GM21723 (cell line): ENCODE measurements around the gene CNBD2.
"Not testable (repeated sequence)": the region's sequence is repeated elsewhere in the genome, so short reads cannot be mapped to it uniquely, and the experiment has no call there.

Experiments used
- ATAC-seq: cut with Tn5 transposase; IDR thresholded peaks from one replicate; pipeline ENCODE4 v1.9.1; 2021; ENCODE audit warnings: mild to moderate bottlenecking, moderate library complexity; ENCODE audit not compliant: unreplicated experiment

Gene CNBD2

DNA sequence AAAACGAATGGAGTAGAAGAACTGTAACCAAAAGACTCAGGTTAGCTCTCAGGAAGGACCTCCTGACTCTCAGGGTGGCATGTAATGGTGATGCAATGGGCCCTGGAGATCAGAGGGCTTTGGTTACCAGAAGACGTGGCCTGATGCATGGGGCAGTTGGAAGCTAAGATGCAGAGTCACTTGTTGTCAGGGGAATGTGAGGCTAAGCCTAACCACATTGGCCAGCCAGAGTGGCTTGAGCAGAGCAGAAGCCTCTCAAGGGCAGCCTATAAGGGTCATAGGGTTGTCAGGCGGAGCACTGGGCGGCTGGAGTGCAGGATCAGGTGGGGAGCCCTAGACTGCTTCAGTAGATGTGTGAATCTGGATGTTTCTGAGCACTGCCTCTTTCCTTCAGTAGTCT, 5.9 kb downstream of the CNBD2 start:
- ATAC-seq, result no peak

DNA sequence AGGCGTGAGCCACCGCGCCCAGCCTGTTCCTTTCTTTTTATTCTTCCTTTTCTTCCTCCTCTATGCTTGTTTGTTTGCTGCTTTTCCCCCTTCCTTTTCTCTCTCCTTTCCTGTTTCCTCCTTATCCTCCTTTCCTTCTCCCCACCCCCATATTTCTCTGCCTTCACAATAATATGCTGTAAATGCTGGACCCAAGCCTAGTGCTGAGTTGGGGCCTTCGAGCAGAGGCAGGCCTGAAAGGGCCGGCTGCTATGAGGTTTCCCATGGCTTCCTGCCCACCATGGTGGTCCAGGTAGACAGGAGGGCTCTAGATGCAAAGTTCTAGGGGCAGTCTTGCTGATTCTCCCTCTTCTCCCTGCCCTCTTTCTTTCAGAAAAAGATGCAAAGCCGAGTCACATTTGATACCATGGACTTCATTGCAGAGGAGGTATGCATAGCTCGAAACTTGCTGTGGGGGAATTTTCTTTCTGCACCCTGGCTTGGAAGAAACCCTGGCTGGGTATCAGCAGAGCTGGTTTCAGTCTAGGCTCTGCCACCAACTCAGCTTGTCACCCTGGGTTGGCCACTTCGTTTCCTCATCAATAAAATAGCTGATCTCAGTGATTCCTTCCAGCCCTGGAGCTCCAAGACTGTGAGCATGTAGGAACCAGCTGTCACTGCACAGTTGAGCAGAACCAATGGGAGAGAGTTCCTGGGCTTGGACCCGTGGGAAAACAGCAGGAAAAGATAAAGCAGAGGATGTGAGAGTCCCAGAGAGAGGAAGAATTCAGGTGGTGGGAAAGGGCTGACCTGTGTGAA, 7.4 kb downstream of the CNBD2 start:
- ATAC-seq, result no peak

DNA sequence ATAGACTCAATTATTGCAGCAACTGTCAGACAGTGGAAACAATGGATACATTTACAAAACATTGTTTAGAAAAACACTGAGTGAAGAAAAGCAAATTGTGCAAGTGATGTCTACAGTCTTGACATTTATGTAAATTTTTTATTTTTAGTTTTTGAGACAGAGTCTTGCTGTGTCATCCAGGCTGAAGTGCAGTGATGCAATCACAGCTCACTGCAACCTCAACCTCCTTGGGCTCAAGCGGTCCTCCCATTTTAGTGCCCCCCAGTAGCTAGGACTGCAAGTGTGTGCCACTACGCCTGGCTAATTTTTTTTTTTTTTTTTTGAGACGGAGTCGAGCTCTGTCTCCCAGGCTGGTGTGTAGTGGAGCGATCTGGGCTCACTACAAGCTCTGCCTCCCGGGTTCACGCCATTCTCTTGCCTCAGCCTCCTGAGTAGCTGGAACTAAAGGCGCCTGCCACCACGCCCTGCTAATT, 9.7 kb downstream of the CNBD2 start:
- ATAC-seq, result no peak

DNA sequence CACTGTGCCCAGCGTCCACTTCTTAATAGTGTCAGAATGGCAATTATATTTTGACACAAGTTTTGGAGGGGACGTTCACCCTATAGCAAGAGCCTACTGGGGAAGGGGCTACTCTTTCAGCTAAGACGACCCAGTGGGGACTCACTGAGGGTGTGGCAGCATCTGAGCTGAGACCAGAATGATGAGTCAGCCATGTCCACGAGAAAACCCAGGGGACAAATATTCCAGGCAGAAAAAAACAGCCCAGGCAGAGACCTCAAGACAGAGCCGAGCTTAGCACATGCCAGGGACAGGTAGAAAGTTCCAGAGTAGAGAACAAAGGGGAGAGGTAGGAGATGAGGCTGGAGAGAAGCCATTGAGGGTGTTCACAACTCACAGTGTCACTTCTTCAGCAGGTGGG, 11.2 kb downstream of the CNBD2 start:
- ATAC-seq, result no peak

DNA sequence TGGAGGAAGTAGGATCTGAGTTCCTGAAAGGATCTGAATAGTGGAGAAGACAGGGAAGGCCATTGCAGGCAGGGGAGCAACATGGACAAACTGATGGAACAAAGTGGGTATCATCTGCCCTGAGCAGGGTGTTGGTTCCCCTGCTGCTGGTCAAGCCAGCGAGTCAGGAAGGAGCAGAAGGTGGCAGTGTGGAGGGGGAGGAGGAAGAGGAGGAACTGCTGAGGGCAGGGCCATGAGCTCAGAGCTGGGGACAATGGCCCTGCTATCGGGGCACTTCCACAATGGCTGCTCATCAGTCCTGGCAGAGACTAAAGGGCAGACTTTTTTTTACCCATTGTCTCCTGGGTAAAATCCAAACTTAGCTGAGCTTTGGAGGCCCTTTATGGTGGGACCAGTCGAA, 13.6 kb downstream of the CNBD2 start:
- ATAC-seq, result no peak

DNA sequence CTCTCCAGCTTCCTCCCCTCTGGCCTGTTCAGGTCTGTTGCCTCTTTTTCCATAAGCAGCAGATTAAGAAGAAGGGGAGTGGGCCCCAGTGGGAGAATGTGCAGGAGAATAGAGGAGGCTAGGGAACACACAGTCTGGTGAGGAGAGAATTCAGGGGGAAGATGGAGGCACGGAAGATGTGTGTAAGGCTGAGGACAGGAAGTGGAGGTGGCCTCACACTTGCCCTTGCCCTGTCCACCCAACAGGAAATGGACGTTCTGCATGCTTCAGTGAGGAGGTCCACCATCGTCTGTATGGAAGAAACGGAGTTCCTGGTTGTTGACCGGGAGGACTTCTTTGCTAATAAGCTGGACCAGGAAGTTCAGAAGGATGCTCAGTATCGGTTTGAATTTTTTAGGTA, 16.0 kb downstream of the CNBD2 start:
- ATAC-seq, result no peak

DNA sequence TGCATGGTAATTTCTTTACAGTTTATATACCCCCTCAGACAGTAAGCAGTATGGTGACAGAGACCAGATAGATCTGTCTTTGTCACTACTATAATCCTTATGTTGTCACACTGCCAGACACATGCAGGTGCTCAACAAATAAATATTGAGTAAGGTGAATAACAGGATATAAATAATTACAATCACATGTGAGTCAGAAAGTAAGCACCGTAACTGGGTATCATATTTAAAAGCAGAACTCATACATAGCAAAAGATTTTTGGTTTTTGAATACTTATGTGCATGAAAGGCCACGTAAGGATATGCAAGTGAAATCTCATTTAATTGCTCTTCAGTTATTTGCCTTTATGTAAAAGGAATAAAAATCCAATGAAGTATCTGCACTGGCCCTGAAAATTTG, 17.4 kb downstream of the CNBD2 start:
- ATAC-seq, result no peak

DNA sequence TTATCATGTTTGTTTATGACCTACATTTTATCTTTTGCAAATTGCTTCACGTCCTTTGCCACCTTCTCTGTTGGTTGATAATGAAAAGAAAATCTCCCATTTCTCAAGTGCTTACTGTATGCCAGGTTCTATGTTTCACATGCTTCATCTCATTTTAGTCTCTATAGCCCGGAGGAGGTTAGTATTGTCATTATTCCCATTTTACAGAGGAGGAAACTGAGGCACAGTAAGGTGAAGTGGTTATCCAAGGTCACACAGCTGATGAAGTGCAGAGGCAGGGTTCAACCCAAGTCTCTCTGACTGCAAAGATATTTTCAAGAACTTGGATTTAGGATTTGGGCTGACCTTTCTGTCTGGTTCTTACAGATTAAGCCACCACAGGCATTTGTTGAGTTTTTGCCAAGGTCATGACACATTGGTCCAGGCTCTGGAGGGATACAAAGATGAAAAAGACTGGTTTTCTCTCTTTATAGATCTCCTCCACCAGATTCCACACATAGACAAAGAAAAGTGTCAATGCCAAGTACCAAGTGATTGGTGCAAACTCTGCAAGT, 20.6 kb downstream of the CNBD2 start:
- ATAC-seq, result no peak

DNA sequence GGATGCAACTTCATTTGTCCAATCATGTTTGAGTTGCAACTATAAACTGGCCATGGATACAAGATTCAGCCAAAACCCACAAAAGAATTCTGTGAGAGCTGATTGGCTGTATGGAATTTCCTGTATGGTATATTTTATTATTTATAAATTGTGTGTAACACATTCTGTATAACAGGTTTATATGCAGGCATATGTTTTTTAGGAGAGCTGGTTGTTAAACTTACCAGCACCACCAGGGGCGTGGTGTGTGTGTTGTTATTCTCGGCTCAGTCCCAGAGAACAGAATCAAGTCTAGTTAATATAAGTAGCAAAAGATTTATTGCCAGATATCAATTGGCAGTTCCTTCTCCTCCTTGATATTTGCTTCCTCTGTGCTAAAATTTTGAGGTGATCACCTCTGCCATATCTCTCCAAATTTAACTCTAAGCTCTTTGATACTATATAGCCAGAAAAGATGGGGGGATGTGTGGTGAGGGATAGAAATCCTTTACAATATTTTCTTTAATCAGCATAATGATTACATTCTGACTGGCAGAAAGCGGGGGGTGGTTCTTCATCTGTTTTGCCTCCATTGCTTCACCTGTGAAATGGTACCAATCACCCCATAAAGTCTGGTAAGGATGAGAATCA, 22.9 kb downstream of the CNBD2 start:
- no peak for ATAC-seq

DNA sequence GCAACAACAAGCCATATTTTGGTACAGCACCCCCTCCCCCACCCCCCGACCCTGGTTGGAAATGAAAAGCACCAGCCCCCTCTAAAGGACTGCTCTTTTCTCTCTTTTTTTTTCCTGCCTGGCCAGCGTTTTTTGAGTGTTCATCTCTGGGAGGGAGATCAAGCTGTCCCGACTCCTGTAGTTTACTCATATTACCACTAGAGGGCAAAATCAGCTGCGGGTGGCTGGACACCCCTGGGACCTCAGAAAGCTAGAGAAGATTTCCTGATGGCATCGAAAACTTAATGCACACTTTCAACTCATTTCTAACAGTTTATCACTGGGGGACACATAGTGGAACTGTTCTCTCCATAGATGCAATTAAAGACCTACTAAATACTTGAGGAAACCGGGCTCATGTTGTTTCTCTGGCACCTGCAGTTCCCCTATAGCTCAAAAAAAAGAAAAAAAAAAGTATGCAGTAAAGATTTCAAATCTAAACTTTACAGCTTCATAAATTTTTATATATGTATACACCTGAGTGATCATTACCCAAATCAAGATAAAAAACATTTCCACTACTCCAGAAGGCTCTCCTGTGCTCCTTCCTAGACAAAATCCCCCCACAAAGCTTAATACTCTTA, 24.4 kb downstream of the CNBD2 start:
- ATAC-seq, result no peak

DNA sequence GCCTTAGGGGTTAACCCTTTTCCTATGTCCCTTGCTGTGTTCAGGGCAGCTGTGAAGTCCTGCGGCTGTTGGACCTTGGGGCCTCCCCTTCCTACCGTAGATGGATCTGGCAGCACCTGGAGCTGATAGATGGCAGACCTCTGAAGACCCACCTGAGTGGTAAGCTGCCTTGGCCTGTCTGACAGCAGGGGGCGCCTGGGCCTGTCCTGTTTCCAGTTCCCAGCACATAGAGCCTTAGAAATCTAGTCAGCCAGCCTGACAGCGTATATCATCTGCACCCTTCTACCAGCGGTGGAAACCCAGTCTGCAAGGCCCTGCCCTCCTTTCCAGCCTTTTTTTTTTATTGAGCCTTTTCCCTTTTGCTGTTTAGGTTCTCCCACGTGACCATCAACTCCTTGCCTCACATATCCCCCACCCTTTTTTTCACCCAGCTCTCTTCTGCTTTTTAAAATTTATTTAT, 26.6 kb downstream of the CNBD2 start:
- no peak for ATAC-seq

DNA sequence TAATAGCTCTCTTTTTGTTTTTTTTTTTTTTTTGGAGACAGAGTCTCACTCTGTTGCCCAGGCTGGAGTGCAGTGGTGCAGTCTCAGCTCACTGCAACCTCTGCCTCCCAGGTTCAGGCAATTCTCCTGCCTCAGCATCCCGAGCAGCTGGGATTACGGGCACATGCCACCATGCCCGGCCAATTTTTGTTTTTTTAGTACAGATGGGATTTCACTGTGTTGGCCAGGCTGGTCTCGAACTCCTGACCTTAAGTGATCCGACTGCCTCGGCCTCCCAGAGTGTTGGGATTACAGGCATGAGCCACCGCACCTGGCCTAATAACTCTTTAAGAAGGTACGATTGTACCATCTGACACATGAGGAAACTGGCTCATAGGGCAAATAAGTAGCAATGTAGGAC, 28.1 kb downstream of the CNBD2 start:
- ATAC-seq, result not testable (repeated sequence)

DNA sequence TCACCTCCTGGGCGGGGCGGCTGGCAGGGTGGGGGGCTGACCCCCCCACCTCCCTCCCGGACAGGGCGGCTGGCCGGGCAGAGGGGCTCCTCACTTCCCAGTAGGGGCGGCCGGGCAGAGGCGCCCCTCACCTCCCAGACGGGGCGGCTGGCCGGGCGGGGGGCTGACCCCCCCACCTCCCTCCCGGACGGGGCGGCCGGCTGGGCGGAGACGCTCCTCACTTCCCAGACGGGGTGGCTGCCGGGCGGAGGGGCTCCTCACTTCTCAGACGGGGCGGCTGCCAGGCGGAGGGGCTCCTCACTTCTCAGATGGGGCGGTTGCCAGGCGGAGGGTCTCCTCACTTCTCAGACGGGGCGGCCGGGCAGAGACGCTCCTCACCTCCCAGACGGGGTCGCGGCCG, 32.9 kb downstream of the CNBD2 start:
- not testable (repeated sequence) for ATAC-seq

DNA sequence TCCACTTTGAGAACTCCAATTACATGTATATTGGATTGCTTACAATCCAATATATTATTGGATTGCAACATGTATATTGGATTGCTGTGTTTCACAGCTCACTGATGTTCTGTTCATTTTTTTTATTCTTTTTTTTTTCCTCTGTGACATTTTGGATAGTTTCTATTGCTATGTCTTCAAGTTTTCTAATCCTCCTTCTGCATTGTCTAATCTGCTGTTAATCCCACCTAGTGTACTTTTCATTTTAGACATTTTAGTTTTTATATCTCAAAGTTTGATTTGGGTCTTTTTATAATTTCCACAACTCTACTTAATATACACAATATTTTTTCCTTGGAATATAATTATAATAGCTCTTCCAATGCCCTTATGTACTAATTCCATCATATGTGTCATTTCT, 34.5 kb downstream of the CNBD2 start:
- ATAC-seq, result no peak

DNA sequence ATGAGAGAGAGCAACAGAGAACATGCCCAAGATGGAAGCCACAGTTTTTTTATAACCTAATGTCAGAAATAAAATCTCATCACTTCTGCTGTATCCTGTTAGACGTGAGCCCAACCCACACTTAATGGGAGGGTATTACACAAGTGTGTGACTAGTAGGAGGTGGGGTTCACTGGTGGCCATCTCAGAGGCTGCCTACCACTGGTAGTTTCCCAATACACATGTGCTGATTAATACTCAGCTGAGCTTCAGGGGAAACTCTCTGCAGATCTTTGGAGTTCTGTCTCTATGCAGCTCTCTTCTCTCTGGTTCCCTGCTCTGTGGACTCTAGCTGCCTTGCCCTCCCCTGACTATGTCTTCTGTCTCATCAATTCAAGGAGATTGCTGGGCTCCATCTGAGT, 35.7 kb downstream of the CNBD2 start:
- ATAC-seq, result no peak

DNA sequence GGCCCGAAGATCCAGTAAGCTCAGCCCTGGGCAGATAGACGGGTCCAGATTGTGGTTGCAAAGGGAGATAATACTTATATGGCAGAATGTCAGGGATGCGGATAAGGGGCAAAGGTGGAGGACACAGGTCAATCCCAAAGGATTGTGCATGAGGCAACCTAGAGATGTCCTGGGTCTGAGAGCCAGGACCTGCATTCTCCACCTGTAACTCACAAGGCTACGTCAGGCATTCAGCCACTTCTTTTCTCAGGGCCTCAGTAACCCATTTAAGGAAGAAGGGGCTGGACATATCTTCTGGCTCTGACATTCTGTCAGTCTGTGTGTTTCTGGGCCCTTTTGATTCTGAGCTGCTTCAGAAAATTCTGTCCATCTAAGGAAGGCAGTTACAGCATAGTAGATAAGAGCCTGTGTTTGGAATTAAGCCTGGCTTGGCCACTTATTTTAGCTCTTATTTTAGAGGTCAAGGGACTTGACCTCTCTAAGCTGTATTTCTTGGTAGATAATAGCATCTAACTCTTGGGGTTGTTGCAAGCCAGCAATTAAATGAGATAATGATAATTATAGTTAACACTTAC, 40.2 kb downstream of the CNBD2 start:
- no peak for ATAC-seq

DNA sequence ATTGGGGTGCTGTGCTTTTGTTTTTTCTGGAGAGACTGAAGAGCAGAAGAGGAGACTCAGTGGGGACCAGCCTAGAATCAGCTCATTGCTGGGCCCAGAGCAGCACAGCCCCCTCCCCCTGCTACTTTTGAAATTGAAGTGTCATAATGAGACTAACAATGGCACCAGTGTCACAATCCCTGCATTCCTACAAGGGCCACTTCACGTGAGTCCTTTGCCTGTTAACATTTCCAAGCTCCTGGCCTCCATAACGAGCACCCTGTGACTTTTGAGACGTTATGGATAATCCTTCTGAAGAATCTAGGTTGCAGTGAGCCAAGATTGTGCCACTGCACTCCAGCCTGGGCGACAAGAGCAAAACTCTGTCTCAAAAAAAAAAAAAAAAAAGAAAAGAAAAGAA, 41.7 kb downstream of the CNBD2 start:
- ATAC-seq, result no peak

DNA sequence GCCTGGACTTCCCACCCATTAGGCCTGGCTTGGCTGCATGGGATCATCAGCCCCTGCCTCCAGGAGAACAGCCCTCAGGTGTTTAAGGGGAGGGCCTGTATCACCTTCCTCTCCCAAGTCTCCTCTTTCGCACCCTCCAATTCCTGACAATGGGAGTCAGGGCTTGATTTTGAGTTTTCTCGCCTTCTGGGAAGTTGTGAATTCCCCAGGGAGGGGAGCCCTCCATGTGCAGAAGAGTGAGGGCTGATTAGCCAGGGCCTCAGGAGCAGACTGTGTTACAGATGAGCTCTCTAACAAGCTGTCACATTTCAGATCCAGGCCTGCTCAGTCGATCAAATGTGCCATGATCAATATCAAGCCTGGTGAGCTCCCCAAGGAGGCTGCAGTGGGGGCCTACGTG, 42.4 kb downstream of the CNBD2 start:
- ATAC-seq, result no peak

DNA sequence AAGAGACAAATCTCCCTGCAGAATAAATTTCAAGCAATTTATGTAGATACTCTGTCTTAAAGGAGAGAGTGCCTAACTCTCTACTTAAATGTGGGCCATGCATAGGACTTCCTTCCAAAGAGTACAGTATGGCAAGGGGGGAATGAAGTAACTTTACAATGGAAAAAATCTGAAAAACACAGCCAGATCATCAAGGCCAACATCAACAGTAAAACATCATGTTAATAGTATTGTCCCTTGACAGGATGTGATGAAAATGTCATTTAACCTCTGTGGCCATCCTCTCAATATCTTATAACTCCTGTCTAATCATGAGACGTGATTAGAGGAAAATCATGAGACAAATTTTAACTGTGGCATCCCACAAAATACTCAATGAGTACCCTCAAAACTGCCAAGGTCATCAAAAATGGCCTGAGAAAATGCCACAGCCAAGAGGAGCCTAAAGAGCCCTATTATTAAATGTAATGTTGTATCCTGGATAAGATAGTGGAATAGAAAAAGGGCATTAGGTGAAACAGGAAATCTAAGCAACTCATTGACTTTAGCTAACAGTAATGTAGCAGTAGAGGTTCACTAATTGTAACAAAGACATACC, 47.5 kb downstream of the CNBD2 start:
- ATAC-seq, result no peak

DNA sequence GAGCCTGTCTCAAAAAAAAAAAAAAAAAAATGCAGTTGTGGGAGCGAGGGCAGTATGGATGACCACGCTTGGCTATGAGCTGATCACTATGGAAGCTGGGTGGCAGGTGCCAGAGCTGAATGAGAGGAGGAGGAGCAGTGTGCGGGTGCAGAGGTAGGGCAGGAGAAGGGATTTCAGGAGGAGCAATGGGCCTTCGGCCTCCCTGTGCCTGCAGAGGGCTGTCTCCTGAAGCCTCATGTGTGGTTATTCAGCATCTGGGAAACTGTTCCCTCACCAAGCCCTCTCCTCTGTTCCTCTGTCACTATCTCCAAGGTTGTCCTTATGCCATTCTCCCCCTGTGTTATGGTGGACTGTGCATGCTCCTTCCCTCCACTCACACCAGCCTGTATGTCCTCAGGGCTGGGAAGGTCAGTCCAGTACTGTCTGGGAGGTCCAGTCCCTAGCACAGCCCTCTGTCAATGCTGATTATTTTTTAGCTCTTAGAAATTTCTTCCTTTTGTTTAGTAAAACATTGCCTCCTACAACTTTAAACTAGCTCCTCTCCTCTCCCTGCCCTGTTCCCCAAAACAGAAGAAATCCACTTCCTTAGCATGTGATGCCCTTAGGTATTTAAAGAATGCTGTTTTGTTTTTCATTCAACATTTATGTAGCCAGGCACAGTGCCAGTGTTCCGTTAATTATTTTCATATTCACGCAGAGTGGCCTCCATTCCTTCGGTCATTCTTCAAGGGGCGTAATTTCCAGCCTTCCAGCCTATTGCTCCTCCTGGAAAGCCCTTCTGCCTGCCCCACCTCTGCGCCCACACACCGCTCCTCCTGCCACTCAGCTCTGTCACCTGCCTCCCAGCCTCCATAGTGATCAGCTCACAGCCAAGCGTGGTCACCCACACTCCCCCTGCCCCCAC, 48.9 kb downstream of the CNBD2 start:
- no peak for ATAC-seq
